ENCODE results near the gene IGFBP6.

DNA sequence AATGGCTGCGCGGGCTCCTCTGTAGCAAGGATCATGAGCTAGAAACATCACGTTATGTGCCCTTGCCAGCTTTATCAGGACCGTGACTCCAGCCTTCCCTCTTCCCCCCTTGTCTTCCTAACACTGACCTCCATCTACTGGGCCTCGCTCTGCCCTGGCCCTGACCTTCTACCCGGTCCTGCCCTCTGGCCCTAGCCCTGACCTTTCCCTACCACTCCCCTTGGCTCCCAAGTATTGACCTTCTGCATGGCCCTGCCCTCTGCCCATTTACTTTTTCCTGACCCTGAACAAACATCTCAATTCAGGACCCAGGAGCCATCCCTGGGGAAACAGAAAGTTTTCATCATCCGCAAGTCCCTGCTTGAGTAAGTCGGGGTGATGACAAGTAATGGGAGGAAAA, 7.8 kb downstream of the IGFBP6 start:
- TF ChIP-seq EZH2 (IDR thresholded peaks at IDR 0.05) (no peak), POLR2AphosphoS5 (IDR thresholded peaks at IDR 0.05; ENCODE audit: borderline replicate concordance, low read depth, low read length) (no peak), FOXP2 (optimal IDR thresholded peaks at IDR 0.05; ENCODE audit: control extremely low read depth, extremely low read length, insufficient read depth) (no peak)

Data from SK-N-MC (cell line).